DMS114 treated with DMSO at 0.1 percent for 48 hours (cell line): Measurements from ENCODE around the gene CCR9.

Source experiments
- DNase-seq: peaks from one replicate; lab custom pipeline; 2025; ENCODE audit not compliant: unreplicated experiment; lab: John Stamatoyannopoulos, UW

The CCR9 gene

DNA sequence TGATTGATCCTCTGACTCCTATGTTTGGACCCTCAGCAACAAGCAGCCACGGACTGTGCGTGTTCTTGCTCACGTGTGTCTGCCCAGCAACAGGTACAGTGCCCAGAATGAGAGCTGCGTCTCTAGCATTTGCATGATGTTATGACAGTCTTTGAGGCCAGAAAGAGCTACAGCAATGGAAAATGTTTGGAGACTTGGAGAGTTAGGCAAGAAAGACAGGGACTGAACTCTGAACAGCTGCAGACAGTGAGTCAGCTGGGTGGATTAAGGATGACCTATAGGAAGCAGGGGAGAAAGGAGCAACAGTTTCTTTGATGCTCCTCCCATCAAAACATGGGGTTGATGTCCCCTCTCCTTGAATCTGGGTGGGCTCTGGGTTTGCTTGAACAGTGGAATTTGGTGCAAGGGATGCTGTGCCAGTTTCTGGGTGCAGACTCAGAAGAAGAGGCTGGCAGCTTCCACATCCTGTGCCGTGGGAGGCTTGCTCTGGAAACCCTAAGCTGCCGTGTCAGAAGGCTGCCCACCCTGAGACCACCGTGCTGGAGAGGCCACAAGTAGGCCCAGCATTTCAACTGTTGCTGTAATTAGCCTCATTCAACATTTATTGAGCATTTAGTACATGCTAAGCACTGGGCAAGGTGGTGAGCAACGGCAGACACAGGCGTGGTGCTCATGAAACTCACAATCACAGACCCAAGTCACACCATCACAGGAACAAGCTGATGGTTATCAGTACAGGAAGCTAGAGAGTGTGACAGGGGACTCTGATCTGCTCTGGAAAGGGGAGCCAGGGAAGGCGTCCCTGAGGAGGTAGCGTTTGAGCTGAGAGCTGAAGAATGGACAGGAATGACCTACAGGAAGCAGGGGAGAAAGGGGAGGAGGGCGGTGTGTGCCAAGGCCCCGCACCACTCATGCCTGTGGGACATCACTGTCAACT, 21.7 kb downstream of the CCR9 start:
- no peak for DNase-seq

DNA sequence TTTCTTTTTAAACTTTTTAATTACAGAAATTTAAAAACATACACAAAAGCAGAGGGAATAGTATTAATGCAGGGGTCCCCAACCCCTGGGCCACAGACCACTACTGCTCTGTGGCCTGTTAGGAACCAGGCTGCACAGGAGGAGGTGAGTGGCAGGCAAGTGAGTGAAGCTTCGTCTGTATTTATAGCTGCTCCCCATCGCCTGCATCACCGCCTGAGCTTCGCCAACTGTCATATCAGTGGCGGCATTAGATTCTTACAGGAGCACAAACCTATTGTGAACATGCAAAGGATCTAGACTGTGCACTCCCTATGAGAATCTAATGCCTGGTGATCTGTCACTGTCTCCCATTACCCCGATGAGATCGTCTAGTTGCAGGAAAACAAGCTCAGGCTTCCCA, 22.4 kb downstream of the CCR9 start:
- no peak for DNase-seq

DNA sequence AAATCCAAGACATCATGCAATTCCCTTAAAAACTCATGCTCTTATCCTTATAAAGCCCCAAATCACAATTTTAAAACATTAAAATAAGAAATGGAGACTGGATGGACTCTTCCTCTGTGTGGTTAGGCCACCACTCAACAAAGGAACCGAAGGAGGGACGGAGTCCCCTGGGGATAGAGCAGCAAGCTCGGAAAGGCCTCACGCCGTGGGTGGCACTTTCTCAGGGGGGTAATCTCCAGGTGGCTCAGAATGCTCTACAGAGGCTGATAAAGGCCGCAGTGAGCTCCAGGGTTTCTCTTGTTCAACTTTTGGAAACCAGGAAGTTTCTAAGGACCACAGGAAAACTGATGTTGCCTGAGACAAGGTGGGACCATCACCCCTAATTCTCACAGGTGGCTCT, 23.2 kb downstream of the CCR9 start:
- no peak for DNase-seq

DNA sequence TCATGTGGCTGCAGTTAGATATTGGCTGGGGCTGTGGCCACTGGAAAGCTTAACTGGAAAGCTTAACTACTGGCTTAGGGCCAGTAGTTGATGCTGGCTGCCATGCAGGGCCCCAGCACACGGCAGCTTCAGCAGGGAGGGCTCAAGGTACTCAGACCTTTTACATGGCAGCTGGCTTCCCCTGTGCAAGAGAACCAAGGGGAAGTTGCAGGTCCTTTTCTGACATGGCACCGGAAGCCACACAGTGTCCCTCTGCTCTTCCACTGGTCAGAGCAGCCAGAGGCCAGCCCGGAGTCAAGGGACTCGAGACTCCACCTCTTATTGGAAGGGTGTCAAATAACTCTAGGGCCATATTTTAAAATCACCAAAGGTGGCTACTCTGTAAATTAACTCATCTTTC, 24.5 kb downstream of the CCR9 start:
- DNase-seq, result no peak

DNA sequence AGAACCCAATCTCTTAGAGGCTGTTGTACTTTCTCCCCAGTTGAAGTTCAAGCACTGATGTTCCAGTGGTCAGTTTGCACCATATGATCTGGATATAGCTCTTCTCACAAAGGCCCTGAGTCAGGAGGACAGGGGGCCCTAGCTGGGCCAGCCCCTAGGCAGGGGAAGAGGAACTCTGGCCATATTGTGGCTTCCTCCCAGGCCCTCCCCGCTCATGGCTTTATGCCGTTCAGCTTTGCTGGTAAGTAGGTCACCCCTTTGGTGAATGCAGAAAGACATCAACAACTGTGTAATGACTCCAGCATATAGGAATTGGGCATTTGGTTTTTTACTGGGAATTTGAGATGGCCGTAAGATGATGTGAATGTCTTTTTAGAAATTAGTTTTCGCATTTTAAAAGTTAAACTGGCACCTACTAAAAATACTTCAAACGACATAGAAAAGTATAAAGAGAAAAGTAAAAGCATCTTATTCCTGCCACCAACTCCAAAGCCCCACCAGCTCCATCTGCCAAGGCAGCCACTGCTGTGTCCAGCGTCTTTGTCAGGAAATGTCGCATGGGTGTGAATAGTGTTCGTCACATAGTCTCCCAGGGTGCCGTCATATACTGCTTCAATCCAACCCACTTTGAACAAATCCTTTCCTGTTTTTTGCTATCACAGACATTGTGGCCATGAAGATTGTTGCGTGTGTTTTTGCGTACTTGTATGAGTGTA, 25.3 kb downstream of the CCR9 start:
- no peak for DNase-seq

DNA sequence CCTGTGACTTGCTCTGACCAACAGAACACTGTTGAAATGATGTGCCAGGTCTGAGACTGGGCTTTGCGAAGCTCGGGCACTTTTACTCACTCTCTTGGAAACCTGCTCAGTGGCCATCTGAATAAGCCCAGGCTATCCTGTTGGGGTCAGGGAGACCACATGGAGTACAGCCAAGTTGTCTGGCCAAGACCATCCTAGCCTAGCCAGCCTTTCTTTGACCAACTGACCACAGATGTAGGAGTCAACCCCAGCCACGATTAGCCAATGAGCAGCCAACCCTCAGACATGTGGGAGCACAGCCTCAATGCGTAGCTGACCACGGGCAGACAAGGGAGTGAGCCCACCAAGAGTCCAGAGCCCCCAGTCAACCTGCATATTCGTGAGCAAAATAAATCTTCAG, 26.1 kb downstream of the CCR9 start:
- no peak for DNase-seq

DNA sequence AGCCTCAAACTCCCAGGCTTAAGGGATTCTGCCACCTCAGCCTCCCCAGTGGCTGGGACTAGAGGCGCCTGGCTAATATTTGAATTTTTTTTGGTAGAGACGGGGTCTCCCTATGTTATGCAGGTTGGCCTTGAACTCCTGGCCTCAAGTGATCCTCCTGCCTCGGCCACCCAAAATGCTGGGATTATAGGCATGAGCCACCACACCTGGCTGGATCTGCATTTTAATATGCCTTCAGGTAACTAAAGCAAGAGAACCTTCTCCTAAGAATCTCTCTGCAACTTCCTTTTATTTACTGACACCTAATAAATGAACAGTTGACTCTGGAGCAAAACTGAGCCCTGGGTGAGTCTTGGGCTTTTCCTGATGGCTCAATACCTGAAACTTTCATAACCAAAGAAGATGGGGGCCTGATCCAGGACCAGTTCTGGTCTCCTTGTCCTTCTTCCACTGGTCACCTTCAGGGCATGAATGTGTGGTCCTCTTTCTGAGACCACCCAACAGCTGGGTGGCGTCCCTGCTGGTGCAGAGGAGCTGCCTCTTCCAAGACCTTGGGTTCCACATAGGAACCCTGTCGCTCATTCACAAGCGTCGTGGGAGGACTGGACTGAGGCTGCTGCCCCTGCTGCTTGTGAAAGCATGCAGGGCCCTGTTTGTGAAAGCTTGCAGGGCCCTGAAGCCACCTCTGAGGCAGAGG, 28.2 kb downstream of the CCR9 start:
- no peak for DNase-seq

DNA sequence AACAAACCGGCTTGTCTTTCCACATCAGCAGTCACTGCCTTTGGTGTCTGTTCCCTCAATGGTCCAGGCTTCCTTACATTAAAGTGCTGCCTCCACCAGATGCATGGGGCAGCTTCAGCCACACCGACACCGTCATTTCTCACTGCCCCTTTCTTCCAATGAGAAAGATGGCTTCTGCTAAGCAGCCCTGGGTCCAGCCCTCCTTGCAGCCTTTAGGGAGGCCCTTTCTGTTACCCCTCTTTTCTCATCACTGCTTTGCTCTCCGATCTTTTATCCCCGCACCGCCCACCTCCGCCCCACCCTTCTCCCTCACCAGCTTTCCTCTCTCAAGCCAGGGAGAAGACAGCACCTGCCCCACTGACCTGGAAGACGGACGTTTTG, 28.7 kb downstream of the CCR9 start:
- no peak for DNase-seq

DNA sequence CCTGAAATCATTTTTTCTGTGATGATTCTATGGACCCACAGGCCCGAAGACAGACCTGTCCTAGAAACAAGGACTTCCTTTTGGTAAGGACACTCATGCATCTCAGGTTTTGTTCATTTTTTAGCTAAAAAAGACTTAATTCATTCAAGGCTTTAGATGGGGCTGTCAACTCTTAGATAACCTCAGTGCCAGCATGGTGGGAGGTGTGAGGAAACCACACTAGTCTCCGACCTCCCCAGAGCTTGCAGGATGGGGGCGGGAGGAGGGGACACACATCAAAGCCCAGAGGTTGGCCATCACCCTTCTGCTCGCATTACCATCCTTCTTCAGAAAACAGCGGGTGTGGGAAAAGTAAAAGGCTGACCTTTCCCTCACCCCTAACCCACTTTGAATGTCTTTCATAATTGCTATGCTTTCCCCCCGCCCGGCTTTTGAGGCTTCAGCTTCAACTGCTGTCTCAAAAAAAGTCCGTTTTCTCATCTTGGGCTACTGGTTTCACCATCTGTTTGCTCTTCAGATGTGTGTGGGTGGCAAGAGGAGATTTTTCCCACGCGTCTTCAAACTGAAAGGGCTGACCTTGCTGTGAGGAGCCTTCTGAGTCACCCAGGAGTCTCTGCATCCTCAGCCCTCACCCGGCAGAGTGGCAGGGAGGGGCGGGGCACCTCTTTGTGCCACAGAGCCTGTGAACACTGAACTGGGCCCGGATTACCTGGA, 29.3 kb downstream of the CCR9 start:
- no peak for DNase-seq

DNA sequence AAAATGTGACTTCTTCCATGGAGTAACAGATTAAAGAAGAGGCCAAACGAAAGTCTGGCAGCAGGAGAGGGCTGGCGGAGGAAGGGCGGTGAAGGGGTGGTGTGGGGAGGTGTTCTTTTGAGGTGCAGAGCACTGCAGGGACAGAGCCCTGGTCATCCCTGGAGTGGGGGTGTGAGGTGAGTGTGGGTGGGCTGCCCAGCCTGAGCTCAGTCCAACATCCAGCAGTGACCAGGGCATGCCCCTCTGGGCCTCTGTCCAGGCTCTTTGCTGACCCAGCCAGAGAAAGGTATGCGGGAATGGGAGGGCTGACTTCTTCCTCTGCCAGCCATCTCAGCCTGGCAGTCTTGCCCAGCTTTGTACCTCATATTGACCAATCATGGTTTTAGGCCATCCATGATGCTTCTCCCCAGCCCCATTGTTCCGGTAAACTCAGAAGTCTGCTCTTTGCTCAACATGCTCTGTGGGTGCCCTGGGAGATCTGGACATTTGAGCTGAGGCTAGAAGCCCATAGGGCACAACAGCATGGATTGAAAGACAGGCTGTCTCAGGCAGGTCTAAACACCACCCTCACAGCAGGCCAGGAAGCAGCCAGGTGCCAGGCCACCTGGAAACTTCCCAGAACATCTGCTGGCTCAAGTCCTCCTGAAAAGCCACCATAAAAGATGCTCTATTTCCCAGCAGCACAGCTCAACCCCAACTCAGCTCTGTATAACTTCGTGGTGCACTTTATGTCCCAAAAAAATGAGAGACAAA, 31.0 kb downstream of the CCR9 start:
- DNase-seq, result no peak

DNA sequence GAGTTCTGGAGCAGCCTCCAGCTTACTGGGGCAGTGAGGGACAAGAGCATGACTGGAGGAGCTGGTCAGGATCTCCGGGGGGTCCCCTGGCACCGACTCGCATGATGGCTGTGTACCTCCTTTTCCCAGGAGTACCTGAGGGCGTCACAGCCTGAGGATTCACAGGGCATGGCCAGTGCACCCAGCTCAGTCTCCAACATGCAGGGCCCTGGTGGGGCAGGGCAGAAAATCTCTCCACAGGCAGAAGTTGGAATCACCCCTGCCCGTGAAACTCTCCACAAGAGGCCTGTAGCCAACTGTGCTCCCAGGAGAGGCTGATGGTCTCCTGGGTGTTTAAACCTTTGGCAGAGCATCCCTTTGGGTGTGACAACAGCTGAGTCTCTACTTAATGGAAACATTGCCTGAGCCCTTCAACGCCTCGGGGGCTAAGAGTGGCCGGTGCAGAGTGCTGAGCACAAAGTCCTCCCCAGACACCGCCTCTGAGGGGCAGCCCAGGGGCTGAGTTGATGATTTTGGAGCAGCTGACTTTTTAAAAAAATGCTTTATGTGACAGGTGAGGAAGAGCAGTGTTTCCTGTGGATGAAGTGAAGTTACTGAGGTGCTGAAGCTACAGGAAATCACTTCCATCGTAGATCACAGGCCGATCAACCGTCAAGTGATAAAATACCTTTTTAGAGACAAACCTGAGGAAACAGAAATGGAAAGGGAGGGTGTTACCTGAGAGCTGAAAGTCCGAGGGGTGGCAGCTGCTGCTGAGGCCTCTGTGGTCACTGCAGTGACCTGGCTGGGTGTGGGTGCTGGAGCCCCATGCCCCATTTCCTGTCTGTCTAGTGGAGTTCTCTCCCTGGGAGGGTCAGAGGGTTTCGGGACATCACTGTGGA, 35.1 kb downstream of the CCR9 start:
- DNase-seq, result no peak

DNA sequence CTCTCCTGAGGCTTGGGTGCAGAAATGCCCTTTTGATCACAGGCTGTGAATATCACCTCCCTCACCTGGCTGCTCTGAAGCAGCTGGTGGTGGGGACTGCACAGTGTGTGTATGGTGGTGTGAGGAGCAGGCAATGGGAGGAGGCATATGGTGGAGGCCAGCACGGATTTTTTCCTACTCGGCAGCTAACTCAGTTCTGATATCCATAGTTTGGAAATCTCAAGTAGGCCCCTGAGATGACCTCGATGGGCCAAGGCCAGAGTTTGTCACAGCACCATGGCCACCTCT, 35.6 kb downstream of the CCR9 start:
- DNase-seq, result no peak

DNA sequence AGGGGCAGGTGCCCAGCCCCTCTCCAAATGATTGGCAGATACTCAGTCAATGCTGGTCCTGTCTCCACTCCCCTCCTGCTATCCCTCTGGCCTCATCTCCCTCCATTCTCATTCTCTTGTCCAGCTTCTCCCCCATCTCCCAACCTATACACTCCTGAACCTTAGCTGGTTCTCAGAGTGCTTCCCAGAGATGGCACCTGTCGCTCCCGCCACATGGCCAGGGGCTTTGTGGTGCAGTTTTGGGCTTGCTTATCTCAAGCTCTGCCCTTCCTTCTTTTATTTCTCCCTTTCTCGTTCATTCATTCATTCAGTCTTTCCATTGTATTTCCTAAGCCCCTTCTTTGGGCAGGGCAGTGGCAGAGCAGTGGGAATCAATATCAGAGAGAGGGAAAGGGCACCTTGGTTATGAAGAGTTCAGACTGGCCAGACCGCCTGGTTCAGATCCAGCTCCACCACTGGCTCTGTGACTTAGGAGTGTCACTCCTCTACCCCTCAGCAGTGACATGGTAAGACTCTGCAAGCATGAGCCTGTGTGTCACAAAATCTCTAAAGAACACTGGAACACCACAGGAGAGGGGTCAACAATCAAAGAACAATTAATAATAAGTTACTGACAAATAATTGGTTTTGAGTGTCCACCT, 36.7 kb downstream of the CCR9 start:
- no peak for DNase-seq

DNA sequence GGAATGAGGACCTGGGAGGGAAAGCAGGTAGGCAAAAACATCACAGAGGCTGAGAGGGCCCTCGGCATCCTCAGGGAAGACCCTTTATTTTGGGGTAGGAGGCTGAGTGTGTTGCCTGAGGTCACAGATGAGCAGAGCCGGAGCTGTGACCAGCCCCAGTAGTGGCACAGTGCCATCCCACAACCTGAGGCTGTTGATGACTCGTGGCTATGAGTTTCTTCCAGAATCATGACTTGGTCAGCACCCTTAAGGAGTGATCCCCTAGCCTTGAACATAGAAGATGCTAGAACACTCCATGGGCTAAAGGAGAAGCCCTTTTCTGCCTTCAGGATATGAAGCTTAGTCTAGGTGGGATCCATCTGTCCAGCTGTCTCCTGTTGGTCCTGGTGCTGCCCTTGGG, 37.4 kb downstream of the CCR9 start:
- no peak for DNase-seq

DNA sequence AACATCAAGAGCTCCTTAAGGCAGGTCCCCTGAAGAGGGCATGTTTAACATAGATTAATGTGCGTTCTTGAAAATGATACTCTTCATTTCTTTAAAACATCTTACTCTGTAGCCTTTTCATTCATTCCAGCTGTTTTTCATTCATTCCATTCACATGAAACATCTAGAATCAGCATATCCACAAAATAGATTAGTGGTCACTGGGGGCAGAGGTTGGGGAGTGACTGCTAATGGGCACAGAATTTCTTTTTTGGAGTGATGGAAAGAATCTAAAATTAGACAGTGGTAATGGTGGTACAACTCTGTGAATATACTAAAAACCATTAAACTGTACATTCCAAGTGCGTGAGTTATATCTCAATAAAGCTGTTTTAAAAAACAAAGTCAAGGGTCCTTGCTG, 41.5 kb downstream of the CCR9 start:
- DNase-seq, result no peak

DNA sequence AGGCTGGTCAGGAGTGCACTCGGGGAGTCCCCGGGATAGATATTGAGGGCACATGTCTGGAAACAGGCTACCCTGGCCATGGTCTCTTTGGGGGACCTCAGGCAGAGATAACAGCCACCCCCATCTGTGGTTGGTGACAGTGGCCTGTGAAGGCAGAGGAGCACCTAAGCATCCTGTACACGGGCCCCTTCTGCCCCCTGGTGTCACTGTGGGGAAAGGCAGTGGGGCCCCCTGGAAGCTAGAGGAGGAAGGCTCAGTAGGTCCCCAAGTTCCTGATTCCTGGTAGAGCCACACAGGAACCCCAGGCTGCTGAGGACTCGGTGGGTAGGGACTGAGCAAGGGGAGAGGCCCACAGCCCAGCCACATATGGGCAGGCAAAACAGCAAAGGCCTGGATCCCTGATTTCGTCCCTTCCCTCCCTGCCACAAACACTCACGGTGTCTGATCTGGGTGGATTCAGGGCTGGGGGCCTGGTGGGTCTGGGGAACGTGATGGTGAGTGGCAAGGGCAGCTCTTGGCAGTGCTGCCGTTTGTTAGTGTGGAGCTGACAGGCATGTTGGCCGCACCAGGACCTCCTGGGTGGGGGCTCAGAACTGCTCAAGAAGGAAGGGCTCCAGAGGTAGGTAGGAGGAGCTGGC, 42.8 kb downstream of the CCR9 start:
- DNase-seq, result peak; percentile 8

DNA sequence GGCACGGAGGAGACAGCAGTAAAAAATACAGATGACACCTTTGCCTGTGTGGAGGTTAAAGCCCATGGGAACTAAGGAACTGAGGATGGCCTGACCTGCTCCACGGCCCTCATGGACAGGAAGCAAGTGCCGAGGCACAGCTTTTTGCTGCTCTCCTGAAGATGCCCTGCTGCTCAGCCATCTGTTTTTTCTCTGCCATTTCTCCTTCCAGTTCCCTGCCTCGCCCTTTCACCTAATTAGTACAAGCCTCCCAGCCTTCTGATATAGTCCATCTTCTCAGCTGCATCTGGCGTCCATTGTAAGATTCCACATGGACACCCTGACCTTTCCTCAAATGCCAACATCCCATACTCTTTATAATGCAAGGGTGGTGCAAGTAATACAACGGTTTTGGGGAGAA, 45.2 kb downstream of the CCR9 start:
- DNase-seq, result no peak

DNA sequence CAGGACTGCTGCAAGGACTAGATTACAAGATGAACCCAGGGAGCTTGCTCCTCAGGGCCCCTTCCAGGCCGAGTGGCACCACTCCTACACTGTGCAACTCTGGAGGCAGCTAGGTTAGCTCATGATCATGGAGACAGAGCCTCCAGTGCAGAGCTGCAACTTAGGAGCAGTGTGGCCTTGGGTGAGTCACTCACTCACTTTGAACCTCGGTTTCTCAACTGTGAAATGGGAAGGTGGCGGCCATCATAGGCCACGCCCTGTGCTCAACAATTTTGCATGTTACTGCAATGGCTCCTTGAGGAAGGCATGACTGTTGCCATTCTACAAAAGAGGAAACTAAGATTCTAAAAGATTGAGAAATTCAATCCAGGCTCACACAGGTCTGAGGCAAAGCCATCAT, 45.8 kb downstream of the CCR9 start:
- no peak for DNase-seq

DNA sequence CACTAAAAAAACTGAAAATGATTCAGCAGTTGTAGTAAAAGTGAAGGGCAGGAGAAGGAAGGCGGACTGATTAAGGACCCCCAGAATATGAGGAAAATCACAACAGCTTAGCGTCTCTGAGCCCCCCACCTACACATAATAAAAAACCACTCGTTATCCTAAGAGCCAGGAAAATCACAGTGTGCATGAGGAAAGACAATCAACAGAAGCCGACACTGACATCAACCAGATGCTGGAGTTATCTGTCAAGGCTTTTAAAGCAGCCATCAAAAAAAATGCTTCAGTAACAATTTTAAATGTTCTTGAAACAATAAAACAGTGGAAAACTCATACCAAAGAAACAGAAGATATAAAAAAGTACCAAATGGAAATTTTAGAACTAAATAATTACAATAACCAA, 47.2 kb downstream of the CCR9 start:
- DNase-seq, result no peak
